ENCODE results near the gene WNT6. TPM values are rescaled to one million over a fixed set of nuclear protein-coding genes. Genes with fewer than 3 reads are reported as not detected.

WNT6 gene
- total and polyA plus RNA-seq, 4 donors = 0.08 to 0.54 (median 0.28) TPM

- Histone ChIP-seq H3K4me1 (ENCODE audit: control insufficient read depth in 5 of 5, insufficient read depth in 5 of 5, low read length in 5 of 5) (no peaks in the 10 kb centered on the region), H3K9me3 (ENCODE audit: control insufficient read depth in 4 of 4, insufficient read depth in 3 of 4, low read length in 3 of 4) (peaks cover 0 to 8% (median 0%) of the 10 kb centered on the region in 4 donors), H3K36me3 (ENCODE audit: control insufficient read depth in 4 of 4, insufficient read depth in 4 of 4, low read length in 4 of 4) (no peaks in the 10 kb centered on the region), H3K27me3 (ENCODE audit: control insufficient read depth in 3 of 3, insufficient read depth in 3 of 3, low read length in 2 of 3) (no peaks in the 10 kb centered on the region), H3K4me3 (no peak overlapping the region), H3K9ac (ENCODE audit: insufficient read depth in 1 of 2, low read length in 2 of 2) (no peak overlapping the region), H3K27ac (ENCODE audit: low read depth in 1 of 2, low read length in 1 of 2) (no peak overlapping the region)
- DNase-seq (no peak), ATAC-seq (ENCODE audit: insufficient read depth, low FRiP score) (no peak)
- no peak for TF ChIP-seq CTCF (IDR thresholded peaks at IDR 0.05; ENCODE audit: control extremely low read depth, extremely low read depth)
- WGBS, 2 donors = 93 to 96% methylated on average over 1 of the region's 1 CpG
Measured at GRCh38 chr2:218920504-218920903, 60.9 kb downstream of the WNT6 start.

Small RNAs within 50 kb of the gene (small RNA-seq; reads per million reads assigned to genes)
- not detected for gene RNU6-642P (ENCODE audit: low replicate concordance)

Other genes starting within 250 kb of the WNT6 start
- gene ZNF142, start 200.2 kb upstream of the WNT6 start, total RNA-seq = 10 to 100 TPM; 17.2 to 29.4 TPM
- 1 to 10 TPM; 7.2 to 7.7 TPM for gene ZNF142, start 200.2 kb upstream of the WNT6 start, polyA plus RNA-seq
- 10 to 100 TPM; 21.4 to 45.2 TPM for gene BCS1L, start 200.1 kb upstream of the WNT6 start, total RNA-seq
- gene BCS1L, start 200.1 kb upstream of the WNT6 start, polyA plus RNA-seq = 10 to 100 TPM; 31.5 to 38.8 TPM
- gene RNF25, start 187.8 kb upstream of the WNT6 start, total RNA-seq = 10 to 100 TPM; 15.5 to 20.0 TPM
- 10 to 100 TPM; 20.0 to 34.4 TPM for gene RNF25, start 187.8 kb upstream of the WNT6 start, polyA plus RNA-seq
- 10 to 100 TPM; 39.7 to 70.6 TPM for gene STK36, start 187.7 kb upstream of the WNT6 start, total RNA-seq
- gene STK36, start 187.7 kb upstream of the WNT6 start, polyA plus RNA-seq = 10 to 100 TPM; 18.0 to 22.9 TPM
- gene TTLL4, start 149.0 kb upstream of the WNT6 start, total RNA-seq = 10 to 100 TPM; 25.1 to 30.5 TPM
- gene TTLL4, start 149.0 kb upstream of the WNT6 start, polyA plus RNA-seq = 10 to 100 TPM; 18.6 to 19.6 TPM
- 100 to 1,000 TPM in 1 of 2 donors, 10 to 100 TPM in 1; 38.3 to 110 TPM for gene CYP27A1, start 77.7 kb upstream of the WNT6 start, total RNA-seq
- gene CYP27A1, start 77.7 kb upstream of the WNT6 start, polyA plus RNA-seq = 10 to 100 TPM; 65.3 to 88.9 TPM
- gene PRKAG3, start 28.0 kb upstream of the WNT6 start, total RNA-seq = not detected
- gene PRKAG3, start 28.0 kb upstream of the WNT6 start, polyA plus RNA-seq = under 1 TPM in 1 of 2 donors, not detected in 1; 0.01 TPM
- gene WNT10A, start 21.0 kb downstream of the WNT6 start, total RNA-seq = under 1 TPM; 0.65 to 0.77 TPM
- gene WNT10A, start 21.0 kb downstream of the WNT6 start, polyA plus RNA-seq = under 1 TPM; 0.17 to 0.43 TPM
- gene CDK5R2, start 99.9 kb downstream of the WNT6 start, total RNA-seq = under 1 TPM in 1 of 2 donors, not detected in 1; 0.17 TPM
- under 1 TPM; 0.03 to 0.08 TPM for gene CDK5R2, start 99.9 kb downstream of the WNT6 start, polyA plus RNA-seq
- not detected for gene FEV, start 125.4 kb downstream of the WNT6 start, total RNA-seq
- gene FEV, start 125.4 kb downstream of the WNT6 start, polyA plus RNA-seq = not detected
- not detected for gene CRYBA2, start 133.6 kb downstream of the WNT6 start, total RNA-seq
- gene CRYBA2, start 133.6 kb downstream of the WNT6 start, polyA plus RNA-seq = under 1 TPM in 1 of 2 donors, not detected in 1; 0.08 TPM
- gene CFAP65, start 181.7 kb downstream of the WNT6 start, total RNA-seq = 10 to 100 TPM; 10.3 to 16.5 TPM
- 1 to 10 TPM; 3.9 to 5.8 TPM for gene CFAP65, start 181.7 kb downstream of the WNT6 start, polyA plus RNA-seq
- gene IHH, start 201.1 kb downstream of the WNT6 start, total RNA-seq = 1 to 10 TPM; 2.2 to 4.4 TPM
- 1 to 10 TPM in 1 of 2 donors, under 1 TPM in 1; 0.55 to 1.8 TPM for gene IHH, start 201.1 kb downstream of the WNT6 start, polyA plus RNA-seq